Endothelial cell of umbilical vein (primary cell): Measurements from ENCODE around the gene AP1B1. TPM values are rescaled to one million over a fixed set of nuclear protein-coding genes. Genes with fewer than 3 reads are reported as not detected.

Experiments
- BruUV-seq: library from RNA; stranded (reverse); fragments of 400-500 nt; replicated peaks from 2 replicates; lab custom pipeline; 2021; lab: Mats Ljungman, UMichigan
- CTCF ChIA-PET: fragments of 300-600, 350-600 bp; sonication (Branson Sonifier 250); formaldehyde crosslinking; loops from one replicate; lab custom pipeline; 2021; ENCODE audit warnings: antibody characterized with exemption, inconsistent platforms; lab: Charles Lee
- POLR2A ChIA-PET: fragments of 300-600, 350-600 bp; sonication (Branson Sonifier 250); formaldehyde crosslinking; loops from one replicate; lab custom pipeline; 2021; ENCODE audit warnings: antibody characterized with exemption, inconsistent platforms; lab: Charles Lee
- DNase-seq: peaks from one replicate; pipeline ENCODE4 v3.0.0-alpha.2; 2011; ENCODE audit warnings: low read depth, low spot score
- FAIRE-seq: peaks from 2 replicates; lab custom pipeline; 2011; peaks lifted over from hg19 to GRCh38; lab: Jason Lieb, UNC
- H2AFZ ChIP-seq: 2 replicates; pipeline ENCODE4 v1.6.0; 2012; ENCODE audit warnings: low read depth, low read length, control low read depth, inconsistent platforms
- H3K27ac ChIP-seq: 2 replicates; pipeline ENCODE4 v1.5.1; 2011; ENCODE audit warnings: low read depth, mild to moderate bottlenecking, control low read depth, low read length, moderate library complexity; ENCODE audit not compliant: insufficient read depth
- H3K27me3 ChIP-seq, 2 experiments: 2 replicates each; pipeline versions ENCODE4 v1.6.0 to v1.6.1; 2011; ENCODE audit warnings: low read length in 2 of 2, mixed read lengths in 1 of 2; ENCODE audit not compliant: control insufficient read depth in 2 of 2, insufficient read depth in 2 of 2
- H3K36me3 ChIP-seq, 2 experiments: 2 replicates in 1 of 2; 3 replicates in 1 of 2; pipeline ENCODE4 v1.5.1; 2011; ENCODE audit warnings: low read length in 2 of 2, mild to moderate bottlenecking in 1 of 2, moderate library complexity in 1 of 2; ENCODE audit not compliant: control insufficient read depth in 2 of 2, insufficient read depth in 2 of 2; ENCODE audit errors: extremely low read depth in 1 of 2
- H3K4me1 ChIP-seq: 3 replicates; pipeline ENCODE4 v1.5.1; 2011; ENCODE audit warnings: mild to moderate bottlenecking, low read length; ENCODE audit not compliant: control insufficient read depth, insufficient read depth; ENCODE audit errors: extremely low read depth
- H3K4me2 ChIP-seq: 2 replicates; pipeline ENCODE4 v1.6.1; 2011; ENCODE audit warnings: low read length, control low read depth, mixed read lengths; ENCODE audit not compliant: insufficient read depth
- H3K4me3 ChIP-seq, 3 experiments: fragments of 200-600 bp in 1 of 3; sonication (generic), shearing (Covaris generic) in 1 of 3; replicated peaks in 1 of 3; 2 replicates each; pipeline ENCODE4 v1.5.1; 2011 to 2016; ENCODE audit warnings: control low read depth in 3 of 3, low read length in 3 of 3, mild to moderate bottlenecking in 2 of 3, inconsistent platforms in 1 of 3, low read depth in 1 of 3, moderate library complexity in 1 of 3; ENCODE audit not compliant: insufficient read depth in 1 of 3
- H3K79me2 ChIP-seq: 2 replicates; pipeline ENCODE4 v1.6.0; 2012; ENCODE audit warnings: low read length, inconsistent platforms; ENCODE audit not compliant: control insufficient read depth, insufficient read depth
- H3K9ac ChIP-seq: replicated peaks from 2 replicates; pipeline ENCODE3; 2011; ENCODE audit warnings: low read length, control low read depth; ENCODE audit not compliant: insufficient read depth; ENCODE audit errors: extremely low read depth
- H3K9me1 ChIP-seq: replicated peaks from 3 replicates; pipeline ENCODE4 v1.6.0; 2011; ENCODE audit warnings: mild to moderate bottlenecking, low read length; ENCODE audit not compliant: control insufficient read depth, insufficient read depth; ENCODE audit errors: extremely low read depth
- H3K9me3 ChIP-seq: replicated peaks from 2 replicates; pipeline ENCODE4 v1.5.1; 2012; ENCODE audit warnings: low read length, inconsistent platforms; ENCODE audit not compliant: control insufficient read depth, insufficient read depth
- H4K20me1 ChIP-seq: replicated peaks from 2 replicates; pipeline ENCODE3; 2011; ENCODE audit warnings: mild to moderate bottlenecking, low read length; ENCODE audit not compliant: control insufficient read depth, insufficient read depth; ENCODE audit errors: extremely low read depth
- CTCF ChIP-seq, 2 donors: IDR thresholded peaks; 1 replicate in 1 of 2; 2 replicates in 1 of 2; pipeline ENCODE4 v1.5.1; 2011; ENCODE audit warnings: low read length in 2 of 2, mild to moderate bottlenecking in 2 of 2, moderate library complexity in 2 of 2, control low read depth in 1 of 2, inconsistent platforms in 1 of 2, low read depth in 1 of 2; ENCODE audit not compliant: insufficient read depth in 1 of 2; ENCODE audit errors: extremely low read depth in 1 of 2
- EZH2 ChIP-seq: IDR thresholded peaks from 2 replicates; pipeline ENCODE4 v1.6.1; 2012; ENCODE audit warnings: borderline replicate concordance, low read depth, mild to moderate bottlenecking, moderate library complexity, low read length, inconsistent platforms; ENCODE audit not compliant: severe bottlenecking
- FOS ChIP-seq: IDR thresholded peaks from 2 replicates; pipeline ENCODE4 v1.6.1; 2011; ENCODE audit warnings: mild to moderate bottlenecking, low read length, moderate library complexity, borderline replicate concordance; ENCODE audit not compliant: insufficient read depth
- GATA2 ChIP-seq: IDR thresholded peaks from 2 replicates; pipeline ENCODE4 v1.7.0; 2011; ENCODE audit warnings: low read depth, mild to moderate bottlenecking, moderate library complexity, mixed read lengths, low read length; ENCODE audit not compliant: insufficient read length, insufficient read depth
- JUN ChIP-seq: IDR thresholded peaks from 2 replicates; pipeline ENCODE4 v1.6.1; 2011; ENCODE audit warnings: borderline replicate concordance, low read depth; ENCODE audit not compliant: insufficient read length, insufficient read depth
- MAX ChIP-seq: IDR thresholded peaks from 2 replicates; pipeline ENCODE4 v1.6.1; 2011; ENCODE audit not compliant: insufficient read depth, insufficient read length
- MYC ChIP-seq: IDR thresholded peaks from one replicate; pipeline ENCODE4 v1.6.1; 2011; ENCODE audit warnings: mild to moderate bottlenecking, low read depth, low read length
- POLR2A ChIP-seq: IDR thresholded peaks from 2 replicates; pipeline ENCODE4 v1.6.1; 2012; ENCODE audit warnings: low read depth, mild to moderate bottlenecking, control low read depth, low read length
- POLR2AphosphoS5 ChIP-seq: IDR thresholded peaks from 2 replicates; pipeline ENCODE4 v1.6.1; 2012; ENCODE audit warnings: low read depth, mild to moderate bottlenecking, control low read depth, low read length, moderate library complexity; ENCODE audit not compliant: insufficient read depth
- dilution Hi-C: fragments of 300-500 bp; cut with MboI; formaldehyde crosslinking; loops from one replicate; pipeline ENCODE4 v1.15.0; 2019; ENCODE audit warnings: low sequenced_read_pairs; ENCODE audit not compliant: extremely low pct_ligation_motif_present
- intact Hi-C: fragments of 100-400 bp; cut with micrococcal nuclease; formaldehyde crosslinking; loops from one replicate; pipeline ENCODE4 v1.10.0; 2022
- polyA plus RNA-seq, 4 experiments: library from polyadenylated mRNA; depleted of rRNA in 3 of 4; stranded (reverse) in 3 of 4; unstranded in 1 of 4; fragments of >200 nt; gene quantifications; 2 replicates each; pipeline versions ENCODE4 v1.2.1 to v1.2.3, GENCODE V29; 2011 to 2012; ENCODE audit warnings: missing spikeins in 1 of 4
- total RNA-seq: library from RNA; stranded (reverse); gene quantifications from 2 replicates; pipeline ENCODE4 v1.2.3, GENCODE V29; 2021

AP1B1 gene
- total and polyA plus RNA-seq, 2 donors (not counting 3 experiments of a cell fraction or from before 2014, with no cell fraction given), result 107 to 131 TPM

- BruUV-seq, result no TSS peak
- H3K27ac ChIP-seq, result no peak overlapping the region
- no peak overlapping the region for H3K9ac ChIP-seq
- dilution Hi-C loops (no loop called here), intact Hi-C loops (no loop called here)
- H2AFZ ChIP-seq, result no peak overlapping the region
- no peak for DNase-seq
- no peak overlapping the region for H3K4me3 ChIP-seq
- H3K36me3 ChIP-seq, result no peaks in the 10 kb centered on the region
- TF ChIP-seq EZH2 (no peak), JUN (no peak), FOS (no peak), MAX (no peak), POLR2A (no peak), MYC (no peak), POLR2AphosphoS5 (no peak), GATA2 (no peak), CTCF (IDR thresholded peaks at IDR 0.05; ENCODE audit: extremely low read depth in 1 of 2, insufficient read depth in 1 of 2, low read depth in 1 of 2, low read length in 2 of 2) (no peak)
- no peak overlapping the region for H3K4me2 ChIP-seq
- no peak for FAIRE-seq
- ChIA-PET CTCF (interaction anchor here (0.8 kb wide), 1 partner anchor 37 kb away, joined by 3 read pairs; no protein-coding TSS in a partner anchor), POLR2A (interaction anchor here (0.6 kb wide), 1 partner anchor 14 kb away, joined by 5 read pairs; no protein-coding TSS in a partner anchor)
- no peaks in the 10 kb centered on the region for H3K79me2 ChIP-seq
- no peaks in the 10 kb centered on the region for H3K4me1 ChIP-seq
- H3K9me3 ChIP-seq, result no peaks in the 10 kb centered on the region
- H4K20me1 ChIP-seq, result no peaks in the 10 kb centered on the region
- peaks cover 16 to 34% of the 10 kb centered on the region in 2 experiments for H3K27me3 ChIP-seq
- H3K9me1 ChIP-seq, result no peaks in the 10 kb centered on the region
Measured at GRCh38 chr22:29433856-29434255, 45.5 kb upstream of the AP1B1 start.
